Activated CD4-positive, CD25-positive, alpha-beta regulatory T cell treated with anti-CD3 and anti-CD28 coated beads, Interleukin-2, amount 50 U/mL, for 72 hours (primary cell): ENCODE data around the gene PGC.

ENCODE experiments used
- DNase-seq: peaks from one replicate; pipeline ENCODE4 v3.0.0; 2021

PGC gene

GRCh38 chr6:41711323-41712038, 35.7 kb downstream of the PGC start:
- DNase-seq, result no peak

DNA sequence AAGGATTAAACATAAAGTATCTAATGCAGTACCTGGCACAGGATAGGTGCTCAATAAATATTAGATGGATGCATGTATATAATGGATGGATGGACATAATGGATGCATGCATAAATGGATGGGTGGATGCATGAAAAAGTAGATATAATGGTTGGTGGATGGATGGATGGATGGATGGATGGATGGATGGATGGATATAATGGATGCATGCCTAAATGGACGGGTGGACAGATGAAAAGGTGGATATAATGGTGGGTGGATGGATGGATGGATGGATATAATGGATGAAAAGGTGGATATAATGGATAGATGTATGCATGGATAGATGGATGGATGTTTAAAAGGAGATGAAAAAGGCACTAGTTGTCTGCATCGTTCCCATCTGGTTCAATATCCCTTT, 37.8 kb downstream of the PGC start:
- DNase-seq, result no peak

GRCh38 chr6:41708856-41709255, 38.3 kb downstream of the PGC start:
- DNase-seq, result no peak

DNA sequence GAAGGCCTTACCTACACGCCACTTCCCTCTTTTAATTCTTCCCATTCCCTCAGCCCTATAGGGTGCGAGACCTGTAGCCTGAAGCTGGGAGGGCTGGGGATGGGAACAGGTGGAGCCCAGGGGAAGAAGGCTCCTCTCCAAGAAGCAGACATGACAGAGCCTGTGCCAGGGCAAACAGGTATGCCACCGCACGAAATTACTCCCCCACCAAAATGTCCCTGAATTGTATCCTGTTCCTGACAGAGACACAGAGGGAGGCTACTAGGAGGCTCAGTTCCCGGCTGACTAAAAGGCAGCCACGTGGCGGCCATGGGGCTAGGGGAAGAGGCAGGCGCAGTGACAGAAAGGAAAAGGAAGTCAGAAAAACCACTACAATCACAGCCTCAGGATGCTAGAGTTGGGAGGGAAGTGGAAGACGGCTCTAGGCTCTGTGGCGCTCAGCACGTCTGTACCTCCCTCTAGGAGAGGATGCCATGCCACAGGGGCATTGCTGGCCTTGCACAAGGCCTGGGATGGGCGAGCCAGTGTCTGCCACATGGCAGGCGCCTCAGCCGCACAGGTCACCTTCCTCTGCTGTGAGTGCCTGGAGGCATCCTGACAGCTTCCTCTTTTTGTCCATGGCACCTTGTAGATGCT, 39.5 kb downstream of the PGC start:
- DNase-seq, result no peak

- DNase-seq, result no peak
Observed at GRCh38 chr6:41706876-41707564, 40.2 kb downstream of the PGC start.

- DNase-seq, result peak; percentile 71
Observed at GRCh38 chr6:41705996-41706835, 41.0 kb downstream of the PGC start.

DNA sequence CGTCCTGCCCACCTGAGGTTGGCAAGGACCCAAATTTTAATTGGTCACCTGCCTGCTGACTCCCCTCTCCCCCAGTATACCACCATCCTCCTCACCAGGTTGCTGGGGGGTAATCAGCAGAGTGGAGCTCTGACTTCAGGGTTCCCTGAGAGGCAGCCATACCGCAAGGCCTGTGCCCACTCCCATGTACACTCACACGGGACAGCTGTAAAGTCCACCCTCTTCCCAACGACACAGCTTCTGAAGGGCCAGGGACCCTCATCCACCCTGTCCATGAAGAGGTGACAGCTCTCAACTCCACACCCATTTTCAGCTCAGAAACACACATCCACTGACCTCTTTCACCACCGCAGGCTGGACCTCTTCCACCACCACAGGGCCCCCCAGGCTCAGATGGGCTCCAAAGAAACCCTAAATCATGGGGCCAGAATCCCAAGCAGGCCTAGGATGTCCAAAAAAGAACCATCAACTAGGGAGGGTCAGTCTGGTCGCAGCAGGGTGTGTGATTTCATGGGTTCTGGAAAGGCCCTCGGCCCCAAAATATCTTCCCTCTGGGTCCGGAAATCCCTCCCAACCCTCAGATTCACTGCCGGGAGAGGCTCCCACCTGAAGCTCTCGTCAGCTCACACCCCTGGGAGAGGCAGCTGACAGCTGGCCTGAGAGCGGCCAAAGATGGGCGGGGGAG, 41.7 kb downstream of the PGC start:
- no peak for DNase-seq

GRCh38 chr6:41704656-41705310, 42.4 kb downstream of the PGC start:
- DNase-seq, result no peak

DNA sequence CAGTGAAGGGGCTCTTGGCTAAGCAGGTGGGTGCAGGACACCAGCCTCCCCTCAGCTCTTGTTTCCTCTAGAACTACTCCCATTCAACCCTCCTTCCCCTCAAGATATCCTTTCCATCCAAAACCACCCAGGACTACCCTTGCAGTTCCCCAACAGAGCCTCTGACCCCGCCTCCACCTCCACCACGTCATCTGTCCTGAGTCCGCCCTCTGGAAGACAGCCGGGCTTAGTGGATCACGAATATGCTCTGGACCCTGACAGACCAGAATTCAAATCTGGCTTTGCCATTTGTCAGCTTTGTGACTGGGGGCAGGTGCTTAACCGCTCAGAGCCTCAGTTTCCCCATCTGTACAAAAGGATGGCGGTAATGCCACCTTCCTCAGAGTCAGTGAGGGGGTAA, 43.2 kb downstream of the PGC start:
- no peak for DNase-seq

DNA sequence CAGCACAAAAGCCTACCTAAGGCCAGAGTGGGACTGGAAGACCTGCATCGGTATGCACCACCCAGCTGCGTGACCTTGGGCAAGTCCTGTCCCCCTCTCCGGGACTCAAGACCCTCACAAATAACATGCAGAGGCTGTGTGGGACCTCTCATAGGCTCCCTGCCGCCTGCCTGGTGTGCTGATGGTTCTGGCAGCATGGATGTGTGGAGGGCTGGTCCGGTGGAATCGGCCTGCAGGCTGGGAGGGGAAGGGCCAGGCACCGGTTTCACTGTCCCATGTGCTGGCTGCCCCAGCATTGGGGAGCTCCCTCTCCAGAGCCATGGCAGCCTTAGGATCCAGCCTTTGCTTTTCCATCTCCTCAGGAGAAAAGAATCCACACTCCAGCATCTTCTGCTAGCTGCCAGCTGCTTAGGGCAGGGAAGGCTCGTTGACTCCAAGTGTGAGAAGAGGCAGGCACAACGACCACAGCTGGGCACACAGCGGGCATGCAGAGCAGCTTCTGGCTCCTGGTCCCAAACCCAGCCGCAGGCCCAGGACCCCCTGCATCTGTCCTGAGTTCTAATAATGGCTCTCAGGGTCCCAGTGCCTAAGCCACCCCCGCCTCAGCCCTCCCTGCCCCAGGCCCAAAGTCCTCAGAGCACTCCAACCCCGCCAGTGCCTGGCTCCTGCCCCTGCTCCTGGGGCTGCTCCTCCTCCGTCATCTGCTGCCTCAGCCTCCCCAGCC, 44.3 kb downstream of the PGC start:
- no peak for DNase-seq

DNA sequence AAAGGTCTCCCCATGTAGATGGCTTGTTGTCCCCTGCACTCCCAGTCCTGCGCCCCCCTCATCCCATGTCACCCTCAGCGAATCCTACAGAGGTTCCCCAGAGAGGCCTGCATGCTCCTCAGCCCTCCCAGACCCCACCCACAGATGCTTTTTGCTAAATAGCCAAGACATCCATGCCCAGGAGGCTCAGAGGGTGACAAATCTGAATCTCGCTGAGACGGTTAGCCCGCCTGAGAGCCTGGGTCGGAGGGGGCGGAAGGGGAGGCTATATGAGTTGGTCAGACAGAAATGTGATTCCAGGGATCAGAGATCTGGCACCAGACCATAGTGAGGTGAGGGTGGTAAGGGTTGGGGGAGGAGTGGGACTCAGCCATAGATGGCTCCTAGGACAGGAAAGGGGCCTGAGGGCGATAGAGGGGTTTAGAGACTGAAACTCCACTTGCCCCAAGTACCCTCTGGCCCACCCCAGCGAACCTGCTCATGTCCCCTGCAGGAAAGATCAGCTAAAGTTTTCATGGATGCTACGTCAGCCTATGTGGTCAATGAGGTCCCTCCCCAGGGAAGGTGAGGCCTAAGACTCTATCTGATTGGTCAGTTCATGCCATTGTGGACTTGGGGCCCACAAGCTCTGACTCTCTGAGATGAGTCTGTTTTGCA, 45.0 kb downstream of the PGC start:
- DNase-seq, result no peak

- DNase-seq, result no peak
Observed at GRCh38 chr6:41700463-41701347, 46.5 kb downstream of the PGC start.

DNA sequence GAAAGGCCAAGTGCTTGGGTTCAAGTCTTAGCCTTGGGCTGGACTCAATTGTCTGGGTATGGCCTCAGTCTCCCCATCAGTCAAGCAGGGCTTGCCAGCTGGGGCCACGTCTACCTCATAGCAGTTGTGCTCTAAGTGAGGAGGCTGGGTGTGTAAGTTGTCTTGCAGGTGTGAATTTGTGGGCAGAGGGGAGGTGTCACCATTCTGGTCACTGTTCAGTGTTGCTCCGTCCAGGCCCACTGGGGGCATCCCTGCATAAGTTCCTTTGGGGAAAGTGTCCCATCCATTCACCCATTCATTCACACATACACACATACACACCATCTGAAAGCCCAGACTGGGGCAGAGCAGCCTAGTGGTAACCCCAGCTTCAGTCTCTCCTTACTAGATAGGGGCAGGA, 48.1 kb downstream of the PGC start:
- no peak for DNase-seq

- DNase-seq, result no peak
Observed at GRCh38 chr6:41697861-41698781, 49.1 kb downstream of the PGC start.

DNA sequence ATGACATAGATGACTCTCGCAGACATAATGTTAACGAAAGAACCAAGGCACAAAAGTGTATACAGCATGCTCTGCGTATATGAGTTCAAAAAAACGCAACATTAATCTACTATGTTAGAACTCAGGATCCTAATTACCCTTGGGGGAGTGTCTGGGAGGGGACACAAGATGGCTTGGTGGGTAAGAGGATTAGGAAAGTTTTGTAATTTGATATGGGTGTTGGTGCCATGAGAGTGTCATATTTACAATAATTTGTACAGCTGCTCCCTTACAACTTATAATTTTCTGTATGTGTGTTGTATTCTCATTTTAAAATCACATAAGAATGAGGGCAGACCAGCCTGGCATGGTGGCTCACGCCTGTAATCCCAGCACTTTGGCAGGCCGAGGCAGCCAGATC, 50.4 kb downstream of the PGC start:
- no peak for DNase-seq

- no peak for DNase-seq
Observed at GRCh38 chr6:41695825-41696224, 51.4 kb downstream of the PGC start.

DNA sequence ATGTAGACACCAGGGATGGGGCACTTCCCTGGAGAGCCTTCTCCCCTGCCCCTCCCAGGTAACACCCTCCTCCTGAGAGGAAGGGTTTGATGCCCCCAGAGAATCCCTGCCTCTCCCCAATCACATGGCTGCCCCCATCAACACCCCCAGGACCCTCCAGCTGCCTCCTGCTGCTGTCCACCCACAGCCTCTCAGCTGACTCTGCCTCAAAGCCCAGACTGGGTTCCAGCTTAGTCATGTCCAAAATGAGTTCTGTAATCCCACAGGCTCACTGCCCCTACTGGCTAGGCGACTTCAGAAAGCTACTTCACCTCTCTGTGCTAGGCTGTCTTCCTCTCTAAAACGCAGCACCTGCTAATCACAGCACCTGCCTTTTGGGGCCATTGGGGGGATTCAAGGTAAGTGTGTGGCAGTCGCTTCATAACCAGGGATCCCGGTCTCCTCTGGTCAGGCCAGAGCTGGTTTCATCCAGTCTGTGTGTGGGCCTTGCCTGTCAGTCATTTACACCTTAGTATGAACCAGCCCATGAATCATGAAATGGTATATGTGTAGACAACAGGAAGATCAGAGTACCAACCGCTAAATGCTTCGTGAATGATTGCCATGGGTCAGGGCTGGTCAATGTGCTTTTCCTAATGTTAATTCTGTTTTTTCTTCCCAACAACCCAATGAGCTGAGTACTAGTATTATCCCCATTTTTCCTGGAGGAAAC, 52.2 kb downstream of the PGC start:
- DNase-seq, result no peak
